Peyer's patch (tissue), 4 donors: ENCODE measurements around the gene PIMREG. TPM values are rescaled to one million over a fixed set of nuclear protein-coding genes. Genes with fewer than 3 reads are reported as not detected.

Source experiments
- DNase-seq, 3 donors: peaks; one replicate each; pipeline ENCODE4 v3.0.0-alpha.2; 2017 to 2019
- H3K27ac ChIP-seq, 4 donors: fragments of 200-600 bp; sonication (generic); one replicate each; pipeline ENCODE4 v1.5.1; 2016 to 2019
- H3K27me3 ChIP-seq, 2 donors: fragments of 200-600 bp; sonication (generic); one replicate each; pipeline ENCODE4 v1.5.1; 2019
- H3K36me3 ChIP-seq, 3 donors: fragments of 200-600 bp; sonication (generic); one replicate each; pipeline ENCODE4 v1.5.1; 2016 to 2019
- H3K4me1 ChIP-seq, 4 donors: fragments of 200-600 bp; sonication (generic); one replicate each; pipeline ENCODE4 v1.5.1; 2016 to 2019
- H3K4me3 ChIP-seq, 4 donors: fragments of 200-600 bp; sonication (generic); 1 replicate in 3 of 4; 2 replicates in 1 of 4; pipeline ENCODE4 v1.5.1; 2016 to 2019; ENCODE audit warnings: mild to moderate bottlenecking in 1 of 4
- H3K9me3 ChIP-seq, 4 donors: fragments of 200-600 bp; sonication (generic); one replicate each; pipeline ENCODE4 v1.5.1; 2016 to 2019; ENCODE audit warnings: mild to moderate bottlenecking in 1 of 4
- POLR2A ChIP-seq, 2 donors: fragments of 450-650 bp; IDR thresholded peaks; one replicate each; pipeline ENCODE4 v1.5.1; 2017; ENCODE audit warnings: antibody characterized with exemption in 2 of 2, mild to moderate bottlenecking in 2 of 2, moderate library complexity in 2 of 2
- total RNA-seq, 4 donors: library from RNA; depleted of rRNA; stranded (reverse); fragments of >200 nt; gene quantifications; one replicate each; pipeline ENCODE4 v1.1.0, GENCODE V29; 2016
- TF ChIP-seq, protein P1 (sequence below), 6 experiments: fragments of 450-650 bp in 4 of 6; fragments of 200-600 bp in 2 of 6; sonication (generic) in 1 of 6; IDR thresholded peaks; one replicate each; pipeline ENCODE4 v1.5.1; 2017 to 2019; ENCODE audit warnings: antibody characterized with exemption in 6 of 6, mild to moderate bottlenecking in 3 of 6, moderate library complexity in 1 of 6

Gene PIMREG
- total RNA-seq, 4 donors from 2014 or later = 0.67 to 9.8 (median 7.2) TPM

DNA sequence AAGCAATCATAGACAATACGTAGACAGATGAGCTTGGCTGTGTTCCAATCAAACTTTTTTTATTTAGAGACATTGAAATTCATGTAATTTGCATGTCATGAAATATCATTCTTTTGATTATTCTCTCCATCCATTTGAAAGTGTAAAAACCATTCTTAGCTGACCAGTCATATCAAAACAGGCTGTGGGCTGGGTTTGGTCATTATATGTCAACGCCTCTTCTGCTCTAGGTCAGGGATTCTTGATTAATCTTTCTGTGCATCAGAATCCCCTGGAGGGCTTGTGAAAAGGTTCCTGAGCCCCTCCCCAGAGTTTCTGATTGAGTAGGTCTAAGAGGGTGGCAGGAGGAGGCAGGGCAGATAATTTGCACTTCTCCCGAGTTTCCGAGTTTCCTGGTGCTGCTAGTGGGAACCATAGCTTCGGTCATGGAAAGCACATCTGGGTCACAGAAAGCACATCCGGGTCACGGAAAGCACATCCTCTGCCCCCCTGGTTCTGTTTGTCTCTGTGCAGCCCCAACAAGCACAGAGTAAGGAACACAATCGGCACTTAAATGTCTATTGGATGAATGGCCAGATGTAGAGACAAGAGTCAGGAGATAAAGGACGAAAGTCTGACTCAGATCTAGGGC lies 16.4 kb downstream of the PIMREG start:
- Histone ChIP-seq H3K9me3 (no peaks in the 10 kb centered on the region), H3K4me3 (no peak overlapping the region), H3K27ac (no peak overlapping the region), H3K27me3 (no peaks in the 10 kb centered on the region), H3K36me3 (peaks cover 0 to 4% (median 0%) of the 10 kb centered on the region in 3 donors), H3K4me1 (no peaks in the 10 kb centered on the region)
- no peak for DNase-seq
- TF ChIP-seq, protein P1, sequence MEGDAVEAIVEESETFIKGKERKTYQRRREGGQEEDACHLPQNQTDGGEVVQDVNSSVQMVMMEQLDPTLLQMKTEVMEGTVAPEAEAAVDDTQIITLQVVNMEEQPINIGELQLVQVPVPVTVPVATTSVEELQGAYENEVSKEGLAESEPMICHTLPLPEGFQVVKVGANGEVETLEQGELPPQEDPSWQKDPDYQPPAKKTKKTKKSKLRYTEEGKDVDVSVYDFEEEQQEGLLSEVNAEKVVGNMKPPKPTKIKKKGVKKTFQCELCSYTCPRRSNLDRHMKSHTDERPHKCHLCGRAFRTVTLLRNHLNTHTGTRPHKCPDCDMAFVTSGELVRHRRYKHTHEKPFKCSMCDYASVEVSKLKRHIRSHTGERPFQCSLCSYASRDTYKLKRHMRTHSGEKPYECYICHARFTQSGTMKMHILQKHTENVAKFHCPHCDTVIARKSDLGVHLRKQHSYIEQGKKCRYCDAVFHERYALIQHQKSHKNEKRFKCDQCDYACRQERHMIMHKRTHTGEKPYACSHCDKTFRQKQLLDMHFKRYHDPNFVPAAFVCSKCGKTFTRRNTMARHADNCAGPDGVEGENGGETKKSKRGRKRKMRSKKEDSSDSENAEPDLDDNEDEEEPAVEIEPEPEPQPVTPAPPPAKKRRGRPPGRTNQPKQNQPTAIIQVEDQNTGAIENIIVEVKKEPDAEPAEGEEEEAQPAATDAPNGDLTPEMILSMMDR (IDR thresholded peaks at IDR 0.05) = no peak
- TF ChIP-seq POLR2A (IDR thresholded peaks at IDR 0.05) = no peak

DNA sequence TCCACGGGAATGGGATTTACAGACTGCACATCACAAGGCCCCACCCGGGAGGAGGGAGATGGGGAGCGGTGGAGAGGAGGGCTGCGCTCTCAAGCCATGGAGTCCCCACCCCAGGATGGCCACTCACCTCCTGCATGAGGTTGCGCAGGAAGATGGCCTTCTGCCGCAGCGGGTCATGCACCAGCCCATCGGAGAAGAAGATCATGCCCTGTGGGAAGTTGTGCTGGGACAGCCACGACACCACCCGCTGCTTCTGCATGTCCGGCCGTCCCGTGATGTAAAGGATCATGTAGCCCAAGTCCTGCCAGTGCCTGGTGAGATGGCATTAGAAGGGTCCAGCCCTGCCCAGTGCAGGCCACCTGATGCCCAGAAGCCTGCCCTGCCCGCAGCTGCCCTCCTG lies 17.0 kb downstream of the PIMREG start:
- H3K9me3 ChIP-seq = no peaks in the 10 kb centered on the region
- TF ChIP-seq POLR2A (IDR thresholded peaks at IDR 0.05) = no peak
- TF ChIP-seq, protein P1 (IDR thresholded peaks at IDR 0.05) = no peak
- peak in 1 of 3 donors; percentile 30 for DNase-seq
- no peak overlapping the region for H3K27ac ChIP-seq
- no peak overlapping the region for H3K4me3 ChIP-seq
- no peaks in the 10 kb centered on the region for H3K4me1 ChIP-seq
- peaks cover 0 to 4% (median 0%) of the 10 kb centered on the region in 3 donors for H3K36me3 ChIP-seq
- no peaks in the 10 kb centered on the region for H3K27me3 ChIP-seq

DNA sequence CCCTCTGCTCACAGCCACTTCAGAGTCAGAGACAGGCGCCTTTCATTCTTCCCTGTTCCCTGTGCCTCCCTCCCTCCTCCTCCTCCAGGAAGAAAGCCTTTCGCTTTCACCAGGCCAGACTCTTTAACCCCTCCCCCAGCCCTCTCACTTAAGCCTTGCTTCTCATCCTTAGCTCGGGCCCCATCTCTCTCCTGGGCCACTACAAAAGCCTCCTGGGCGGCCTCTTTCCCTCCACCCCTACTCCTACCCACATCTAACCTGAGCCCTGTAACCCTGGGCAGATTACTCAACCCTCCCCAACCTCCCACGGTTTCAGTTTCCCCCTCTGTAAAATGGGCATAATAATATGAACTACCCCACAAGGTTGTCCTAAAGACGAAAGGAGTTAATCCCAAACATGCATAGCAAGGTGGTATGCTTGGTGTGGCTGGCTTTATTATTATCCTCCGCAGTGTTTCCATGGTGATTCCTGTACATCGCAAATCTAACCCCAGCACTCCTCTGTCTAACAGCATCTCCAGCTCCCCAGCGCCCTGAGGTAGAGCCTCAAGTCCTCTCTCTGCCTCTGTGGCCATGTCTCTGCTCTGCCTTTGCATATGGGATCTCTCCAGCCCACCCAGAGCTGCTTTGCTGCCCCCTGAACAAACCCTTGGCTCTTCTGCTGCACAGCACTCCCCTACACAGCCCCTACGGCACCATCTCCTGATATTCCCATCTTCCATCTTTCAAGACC lies 17.7 kb downstream of the PIMREG start:
- Histone ChIP-seq H3K36me3 (peaks cover 0 to 4% (median 0%) of the 10 kb centered on the region in 3 donors), H3K27me3 (no peaks in the 10 kb centered on the region), H3K4me1 (no peaks in the 10 kb centered on the region), H3K9me3 (no peaks in the 10 kb centered on the region), H3K4me3 (no peak overlapping the region), H3K27ac (no peak overlapping the region)
- TF ChIP-seq POLR2A (IDR thresholded peaks at IDR 0.05) = no peak
- TF ChIP-seq, protein P1 (IDR thresholded peaks at IDR 0.05) = no peak
- peak in 1 of 3 donors; percentile 7 for DNase-seq

DNA sequence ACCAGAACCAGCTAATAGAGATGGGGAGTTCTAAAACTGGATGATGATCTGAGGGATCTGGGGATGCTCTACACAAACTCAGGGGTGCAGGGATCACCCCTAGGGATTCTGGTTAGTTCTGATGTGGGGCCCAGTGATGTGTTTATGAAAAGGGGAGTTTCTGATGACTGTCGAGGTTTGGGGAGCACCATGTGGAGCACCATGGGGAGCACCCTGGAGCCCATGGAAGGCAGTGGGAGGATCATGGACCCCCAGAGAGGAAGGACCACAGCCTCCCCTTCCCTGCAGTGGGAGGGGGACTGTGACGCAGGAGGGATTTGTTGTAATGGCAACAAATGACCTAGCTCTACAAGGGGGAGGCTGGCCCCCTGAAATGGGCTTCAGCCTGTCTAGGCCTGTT lies 18.4 kb downstream of the PIMREG start:
- Histone ChIP-seq H3K27me3 (no peaks in the 10 kb centered on the region), H3K27ac (no peak overlapping the region), H3K9me3 (no peaks in the 10 kb centered on the region), H3K4me3 (no peak overlapping the region), H3K4me1 (no peaks in the 10 kb centered on the region), H3K36me3 (peaks cover 0 to 4% (median 0%) of the 10 kb centered on the region in 3 donors)
- peak in 1 of 3 donors; percentile 9 for DNase-seq
- TF ChIP-seq POLR2A (IDR thresholded peaks at IDR 0.05) = no peak
- TF ChIP-seq, protein P1 (IDR thresholded peaks at IDR 0.05) = no peak

DNA sequence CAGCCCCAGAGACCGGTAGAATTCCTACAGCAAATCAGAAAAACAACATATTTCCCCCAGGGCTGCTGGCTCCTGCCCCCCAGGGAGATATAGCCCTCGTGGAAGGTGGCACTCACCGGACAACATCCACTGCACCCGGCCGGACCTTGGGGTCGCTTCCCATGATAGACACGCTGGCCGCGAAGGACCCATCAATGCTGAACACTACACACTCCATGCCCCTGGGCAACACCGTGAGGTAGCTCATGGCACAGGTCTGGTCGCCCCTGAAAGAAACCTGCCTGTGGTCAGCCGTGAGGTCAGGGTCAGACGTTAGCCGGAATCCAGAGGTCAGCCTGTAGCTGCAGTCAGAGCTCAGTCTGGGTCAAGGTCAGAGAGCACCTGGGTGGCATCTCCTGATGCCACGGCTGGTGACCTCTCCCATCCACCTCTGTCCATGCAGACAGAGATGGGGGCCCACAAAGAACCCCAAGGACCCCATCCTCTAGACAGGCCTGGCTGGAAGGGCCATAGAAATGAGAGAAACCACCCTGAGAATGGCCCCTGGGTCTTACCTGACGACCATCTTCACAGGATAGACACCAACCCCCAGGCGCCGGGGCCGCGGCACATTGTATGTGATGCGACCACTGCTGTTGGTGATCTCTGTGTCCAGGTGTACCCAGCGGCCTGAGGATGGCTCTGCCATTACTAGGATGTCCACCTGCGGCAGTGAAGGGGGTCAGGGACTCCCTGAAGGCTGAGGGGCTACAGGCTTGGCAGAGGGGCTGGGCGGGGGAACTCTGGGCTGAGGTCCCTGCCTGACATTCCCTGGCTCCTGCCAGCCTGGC lies 19.6 kb downstream of the PIMREG start:
- Histone ChIP-seq H3K9me3 (no peaks in the 10 kb centered on the region), H3K4me1 (no peaks in the 10 kb centered on the region), H3K36me3 (peaks cover 0 to 4% (median 0%) of the 10 kb centered on the region in 3 donors), H3K27me3 (no peaks in the 10 kb centered on the region), H3K27ac (no peak overlapping the region), H3K4me3 (no peak overlapping the region)
- peak in 1 of 3 donors; percentile 39 for DNase-seq
- TF ChIP-seq, protein P1 (IDR thresholded peaks at IDR 0.05) = no peak
- no peak for TF ChIP-seq POLR2A (IDR thresholded peaks at IDR 0.05)
